IgD-negative memory B cell (primary cell): ENCODE measurements around the gene ZDHHC22. TPM values are rescaled to one million over a fixed set of nuclear protein-coding genes. Genes with fewer than 3 reads are reported as not detected.

Experiments used
- H3K27ac Mint-ChIP-seq, 3 donors: one replicate each; pipeline ENCODE4 v1.8.0; 2020 to 2022; ENCODE audit warnings: mild to moderate bottlenecking in 3 of 3, mixed read lengths in 3 of 3, moderate library complexity in 1 of 3
- H3K27me3 Mint-ChIP-seq: one replicate; pipeline ENCODE4 v1.8.0; 2021; ENCODE audit warnings: mixed read lengths
- H3K36me3 Mint-ChIP-seq: one replicate; pipeline ENCODE4 v1.8.0; 2020; ENCODE audit warnings: mild to moderate bottlenecking, mixed read lengths
- H3K4me1 Mint-ChIP-seq, 3 donors: one replicate each; pipeline ENCODE4 v1.8.0; 2020 to 2022; ENCODE audit warnings: mixed read lengths in 3 of 3, mild to moderate bottlenecking in 1 of 3
- H3K4me3 Mint-ChIP-seq, 4 donors: one replicate each; pipeline ENCODE4 v1.8.0; 2020 to 2022; ENCODE audit warnings: mild to moderate bottlenecking in 4 of 4, mixed read lengths in 4 of 4, moderate library complexity in 3 of 4
- H3K9me3 Mint-ChIP-seq, 3 donors: one replicate each; pipeline ENCODE4 v1.8.0; 2020 to 2021; ENCODE audit warnings: mixed read lengths in 3 of 3, mild to moderate bottlenecking in 1 of 3
- polyA plus RNA-seq: library from polyadenylated mRNA; unstranded; fragments of 300-500 nt; fragmentation: Illumina TruSeq; gene quantifications from one replicate; pipeline ENCODE4 v1.2.3, GENCODE V29; 2021

ZDHHC22 gene
- polyA plus RNA-seq, 1 donor from 2014 or later = not detected

DNA sequence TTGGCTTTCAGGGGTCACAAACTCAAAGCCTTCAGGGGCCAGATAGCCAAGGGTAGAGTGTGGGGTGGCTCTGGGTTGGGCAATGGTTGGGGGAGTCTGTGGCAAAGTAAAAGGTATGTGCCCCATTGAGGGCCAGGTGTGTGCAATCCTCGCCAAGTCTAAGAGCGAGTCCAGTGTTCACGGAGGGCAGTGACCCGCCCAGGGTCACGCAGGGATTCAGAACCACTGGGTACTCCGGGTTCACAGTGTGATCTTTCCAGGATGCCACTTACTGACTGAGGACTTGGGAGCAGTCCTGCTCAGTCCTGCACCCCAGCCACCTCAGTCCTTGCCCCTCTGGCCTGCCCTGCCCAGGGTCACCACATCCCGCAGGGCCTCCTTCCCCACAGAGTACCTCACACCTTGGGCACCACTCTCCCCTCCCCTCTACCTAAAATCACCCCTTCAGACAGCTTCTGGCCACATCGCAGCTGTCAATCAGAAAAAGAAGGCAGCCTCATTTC is 15.7 kb downstream of the ZDHHC22 start:
- H3K27me3 Mint-ChIP-seq = peaks cover 16% of the 10 kb centered on the region
- H3K9me3 Mint-ChIP-seq = no peaks in the 10 kb centered on the region
- peaks cover 2% of the 10 kb centered on the region for H3K36me3 Mint-ChIP-seq
- peaks cover 31 to 38% (median 34%) of the 10 kb centered on the region in 3 donors for H3K4me1 Mint-ChIP-seq
- H3K4me3 Mint-ChIP-seq = peak overlapping the region; percentile 67 to 84 (median 72)
- H3K27ac Mint-ChIP-seq = peak overlapping the region in 1 of 3 donors; percentile 72

DNA sequence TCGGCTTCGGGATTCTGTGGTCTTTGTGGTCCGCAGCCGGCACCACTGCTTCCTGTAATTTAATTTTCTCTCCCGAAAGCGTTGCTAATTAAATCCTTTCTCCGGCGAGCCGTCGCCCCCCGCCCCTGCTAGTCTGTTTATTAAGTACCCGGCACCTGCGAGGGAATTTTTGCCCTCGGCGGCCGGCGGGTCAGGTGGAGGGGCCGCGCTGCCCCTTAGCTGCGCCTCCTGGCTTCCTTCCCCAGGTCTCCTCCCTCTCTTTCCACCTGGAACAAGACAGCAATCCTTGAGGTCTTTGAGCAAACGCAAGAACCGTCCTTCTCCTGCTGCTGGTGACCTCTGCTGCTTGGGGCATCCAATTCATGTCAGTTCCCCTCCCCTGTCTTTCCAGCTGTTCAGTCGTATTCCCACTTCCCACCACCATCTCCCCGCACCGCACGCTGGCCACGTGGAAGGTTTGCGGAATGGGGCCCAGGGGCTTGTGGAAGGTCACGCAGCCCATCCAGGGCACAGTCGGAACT is 16.2 kb downstream of the ZDHHC22 start:
- H3K27ac Mint-ChIP-seq = peak overlapping the region in 2 of 3 donors; percentile 72 to 98
- H3K36me3 Mint-ChIP-seq = peaks cover 2% of the 10 kb centered on the region
- H3K4me3 Mint-ChIP-seq = peak overlapping the region; percentile 67 to 84 (median 72)
- no peaks in the 10 kb centered on the region for H3K9me3 Mint-ChIP-seq
- H3K27me3 Mint-ChIP-seq = peaks cover 18% of the 10 kb centered on the region
- H3K4me1 Mint-ChIP-seq = peaks cover 36 to 42% (median 38%) of the 10 kb centered on the region in 3 donors

DNA sequence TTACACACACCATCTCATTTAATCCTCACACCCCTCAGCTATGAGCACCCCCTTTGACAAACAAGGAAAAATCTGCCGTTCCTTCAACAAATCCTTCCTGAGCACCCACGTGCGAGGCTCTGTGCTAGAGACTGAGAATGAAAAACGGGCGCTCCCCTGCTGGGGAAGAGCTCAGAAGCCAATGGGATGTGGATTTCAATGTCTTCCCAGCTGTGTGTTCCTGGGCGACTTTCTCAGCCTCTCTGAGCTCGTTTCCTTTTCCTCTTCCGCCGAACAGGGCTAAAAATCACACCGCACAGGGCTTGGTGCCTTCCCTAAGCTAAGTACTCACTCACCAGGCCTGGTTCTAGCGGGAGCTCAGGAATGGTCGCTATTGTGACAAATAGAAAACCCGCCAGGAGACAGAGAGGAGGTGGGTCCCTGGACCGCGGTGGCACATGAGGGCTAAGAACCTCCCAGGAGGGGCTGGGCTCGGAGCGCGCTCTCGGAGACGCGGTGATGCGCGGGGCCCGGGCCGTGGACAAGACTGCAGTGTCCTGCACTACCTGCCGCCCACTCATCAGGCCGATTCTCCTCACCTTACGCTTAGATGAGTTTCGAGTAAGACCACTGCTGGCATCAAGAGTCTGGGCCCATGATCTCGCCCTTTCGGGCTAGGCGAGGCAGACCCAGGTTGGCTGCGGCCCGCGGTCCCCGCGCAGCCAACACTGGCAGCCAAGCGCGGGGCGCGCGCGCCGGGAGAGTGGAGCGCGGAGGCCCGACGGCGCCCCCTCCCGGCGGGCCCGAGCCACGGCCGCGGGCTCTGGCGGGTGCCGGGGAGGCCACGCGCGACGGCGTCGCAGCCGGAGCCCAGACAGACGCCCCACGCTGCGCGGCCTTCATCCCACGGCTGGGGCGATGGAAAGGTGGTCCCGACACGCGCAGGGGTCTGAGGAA is 17.0 kb downstream of the ZDHHC22 start:
- H3K36me3 Mint-ChIP-seq = peaks cover 5% of the 10 kb centered on the region
- peak overlapping the region; percentile 93 to 98 (median 96) for H3K27ac Mint-ChIP-seq
- H3K9me3 Mint-ChIP-seq = no peaks in the 10 kb centered on the region
- H3K4me3 Mint-ChIP-seq = peak overlapping the region; percentile 81 to 92 (median 86)
- H3K4me1 Mint-ChIP-seq = peaks cover 40 to 47% (median 43%) of the 10 kb centered on the region in 3 donors
- peaks cover 18% of the 10 kb centered on the region for H3K27me3 Mint-ChIP-seq

DNA sequence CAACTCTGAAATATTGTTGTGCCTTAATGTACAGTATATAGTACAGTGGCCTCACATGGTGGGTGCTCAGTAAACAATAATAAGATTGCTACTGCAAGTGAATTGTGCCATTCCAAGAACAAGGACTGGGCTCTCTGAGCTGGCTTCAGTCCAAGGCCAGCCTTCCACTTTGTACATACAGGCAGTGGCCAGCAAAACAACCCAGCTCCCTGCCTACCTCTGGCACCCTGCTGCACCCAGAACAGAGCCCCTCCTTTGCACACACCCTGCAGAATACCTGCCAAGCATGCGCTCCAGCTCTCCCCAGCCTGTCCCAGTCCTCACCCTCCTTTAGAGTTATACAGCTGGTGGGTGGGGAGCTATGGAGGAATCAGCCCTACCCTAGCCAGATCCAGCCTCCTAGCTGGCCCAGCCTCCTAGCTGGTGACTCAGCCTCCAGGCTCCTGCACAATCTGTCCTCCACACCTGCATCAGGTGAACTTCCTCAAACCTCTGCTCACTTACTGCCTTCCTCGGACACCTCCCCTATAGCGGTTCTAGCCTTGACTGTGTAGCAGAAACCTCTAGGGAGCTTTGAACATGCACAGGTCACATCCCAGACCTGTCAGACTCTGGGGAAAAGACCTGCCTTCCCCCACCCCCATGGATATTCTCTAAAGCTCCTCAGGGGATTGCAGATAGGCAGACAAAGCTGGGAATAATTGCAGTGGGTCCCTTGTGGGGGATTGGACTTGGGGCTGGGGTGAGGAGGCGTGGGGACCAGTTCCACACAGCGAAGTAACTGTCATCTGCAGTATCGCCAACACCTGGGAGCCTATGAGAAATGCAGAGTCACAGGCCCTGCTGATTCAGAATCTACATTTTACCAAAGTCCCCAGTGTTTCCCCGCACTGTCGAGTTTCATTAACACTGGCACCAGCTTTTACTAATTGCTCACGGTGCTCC is 17.9 kb downstream of the ZDHHC22 start:
- Mint-ChIP-seq H3K27ac (peak overlapping the region; percentile 93 to 98 (median 96)), H3K4me3 (peak overlapping the region; percentile 81 to 92 (median 86)), H3K9me3 (no peaks in the 10 kb centered on the region), H3K36me3 (peaks cover 5% of the 10 kb centered on the region), H3K4me1 (peaks cover 41 to 52% (median 43%) of the 10 kb centered on the region in 3 donors), H3K27me3 (peaks cover 18% of the 10 kb centered on the region)

DNA sequence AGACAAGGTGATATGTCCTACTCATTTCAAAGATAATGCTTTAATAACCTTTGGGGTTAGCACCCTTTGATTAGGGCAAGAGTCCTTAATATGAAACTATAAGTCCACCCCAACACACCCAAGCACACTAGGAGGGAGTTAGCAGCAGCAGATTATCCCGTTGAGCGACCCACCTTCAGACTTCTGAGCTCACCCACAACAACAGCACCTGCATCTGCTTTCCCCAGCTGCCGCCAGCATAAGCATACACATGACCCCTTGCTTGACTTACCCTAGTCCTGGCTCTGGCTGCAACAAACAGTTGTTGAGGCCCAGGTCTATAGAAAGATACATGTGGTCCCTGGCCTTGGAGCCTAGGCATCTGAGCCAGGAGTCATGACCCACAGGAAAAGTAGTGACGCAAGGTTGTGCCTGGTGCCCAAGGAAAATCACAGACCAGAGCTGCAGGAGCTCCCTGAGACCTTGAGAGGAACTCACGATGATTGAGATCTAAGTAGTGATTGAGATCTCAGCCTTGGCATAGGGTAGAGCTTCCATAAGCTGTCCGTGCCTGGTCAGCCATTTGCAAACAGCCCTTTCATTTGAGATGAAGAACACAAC is 19.0 kb downstream of the ZDHHC22 start:
- Mint-ChIP-seq H3K27ac (peak overlapping the region; percentile 93 to 98 (median 96)), H3K4me3 (peak overlapping the region in 3 of 4 donors; percentile 81 to 92 (median 89)), H3K36me3 (peaks cover 5% of the 10 kb centered on the region), H3K9me3 (no peaks in the 10 kb centered on the region), H3K4me1 (peaks cover 41 to 52% (median 44%) of the 10 kb centered on the region in 3 donors), H3K27me3 (peaks cover 14% of the 10 kb centered on the region)

DNA sequence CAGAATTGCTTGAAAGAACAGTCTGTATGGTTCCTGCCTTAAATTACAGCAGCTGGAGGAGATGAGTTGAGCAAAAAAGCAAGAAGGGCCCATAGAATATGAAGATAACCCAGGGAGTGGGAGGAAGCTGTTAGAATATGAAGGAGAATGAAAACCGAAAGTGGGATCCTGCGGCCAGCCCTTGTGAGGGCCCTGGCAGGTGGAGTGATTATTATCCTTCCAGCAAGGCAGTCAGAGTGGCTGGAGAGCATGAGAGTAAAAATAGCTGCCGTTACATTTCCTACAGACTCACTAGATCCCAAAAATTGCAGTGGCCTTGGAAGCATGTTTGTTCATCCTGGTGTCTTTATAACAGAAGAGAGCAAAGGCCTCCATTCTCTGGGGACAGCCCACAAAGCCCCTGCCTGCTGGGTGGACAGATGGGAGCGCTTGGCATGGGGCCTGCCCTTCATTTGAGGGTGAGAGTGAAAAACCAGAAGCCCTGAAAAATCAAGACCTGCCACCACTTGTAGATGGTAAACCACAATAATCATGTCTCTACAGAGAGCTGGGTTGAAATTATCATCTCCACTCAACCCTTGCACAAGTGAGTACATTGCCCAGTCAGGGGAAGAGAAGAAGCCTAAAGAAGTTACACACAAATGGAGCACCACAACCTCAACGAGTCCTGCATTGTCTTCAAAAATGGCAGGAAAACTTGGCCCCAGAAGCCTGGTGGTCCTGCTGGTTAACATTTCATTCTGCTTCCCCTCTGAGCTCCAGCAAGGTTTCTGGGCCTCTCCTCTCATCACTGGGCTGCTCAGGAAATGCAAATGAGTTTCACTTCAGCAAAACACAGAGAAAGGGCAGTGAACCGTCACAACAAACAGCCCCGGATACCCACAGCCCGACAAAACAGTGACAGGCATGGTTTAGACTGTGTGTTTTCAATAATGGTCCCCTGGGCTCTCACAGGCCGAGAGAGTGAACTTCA is 20.5 kb downstream of the ZDHHC22 start:
- Mint-ChIP-seq H3K27ac (peak overlapping the region; percentile 93 to 98 (median 96)), H3K4me3 (peak overlapping the region; percentile 57 to 92 (median 85)), H3K9me3 (no peaks in the 10 kb centered on the region), H3K36me3 (peaks cover 5% of the 10 kb centered on the region), H3K4me1 (peaks cover 41 to 63% (median 44%) of the 10 kb centered on the region in 3 donors), H3K27me3 (peaks cover 9% of the 10 kb centered on the region)

DNA sequence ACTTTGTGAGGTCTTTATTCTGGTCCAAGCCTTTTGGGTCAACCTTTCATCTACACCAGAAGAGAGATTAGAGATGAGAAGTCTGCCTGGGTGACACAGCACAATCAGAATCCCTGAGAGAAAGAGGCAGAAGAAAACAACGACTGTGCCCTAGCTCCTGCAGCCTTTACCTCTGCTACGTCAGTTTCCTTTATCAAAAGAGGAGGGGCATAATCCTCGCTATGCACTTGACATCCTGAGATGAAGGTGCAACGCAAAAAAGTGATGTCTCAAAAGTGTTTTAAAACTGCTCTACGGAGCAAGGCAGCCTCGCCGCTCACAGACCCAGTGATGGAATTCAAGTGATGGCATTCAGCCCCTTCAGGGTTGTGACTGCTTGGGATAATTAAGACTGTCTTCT is 21.7 kb downstream of the ZDHHC22 start:
- peak overlapping the region; percentile 46 to 82 (median 74) for H3K4me3 Mint-ChIP-seq
- H3K27me3 Mint-ChIP-seq = peaks cover 5% of the 10 kb centered on the region
- H3K36me3 Mint-ChIP-seq = peaks cover 5% of the 10 kb centered on the region
- no peaks in the 10 kb centered on the region for H3K9me3 Mint-ChIP-seq
- H3K4me1 Mint-ChIP-seq = peaks cover 41 to 65% (median 44%) of the 10 kb centered on the region in 3 donors
- peak overlapping the region; percentile 90 to 98 (median 91) for H3K27ac Mint-ChIP-seq

DNA sequence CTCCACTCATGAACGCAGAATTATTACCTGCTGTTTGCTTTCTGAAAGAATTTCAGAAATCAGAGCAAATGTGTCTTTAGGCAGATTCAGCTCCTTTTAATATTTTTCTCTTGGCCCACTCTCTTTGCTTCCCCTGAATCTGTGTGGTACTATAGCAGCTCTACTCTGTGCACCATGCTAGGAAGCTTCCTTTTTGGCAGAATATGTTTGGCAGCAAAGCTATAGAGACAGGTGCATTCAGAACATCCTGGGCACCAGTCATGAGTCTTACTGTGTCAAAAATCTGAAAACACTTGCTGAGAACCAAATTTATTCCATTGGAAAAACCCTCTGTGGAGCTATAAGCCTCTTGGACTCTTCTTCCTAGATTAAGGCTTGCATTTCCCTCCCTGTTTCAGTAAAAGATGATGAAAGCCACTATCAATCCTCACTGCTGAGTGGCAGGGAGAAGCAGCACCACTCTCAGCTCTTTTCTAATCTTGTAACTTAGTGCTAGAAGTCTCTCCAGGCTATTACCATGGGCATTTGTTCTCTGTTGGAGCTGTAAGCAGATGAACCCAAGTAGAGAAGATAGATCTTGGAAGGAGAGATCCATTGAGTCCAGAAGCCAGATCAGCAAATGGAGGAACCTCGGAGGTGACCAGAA is 25.3 kb downstream of the ZDHHC22 start:
- no peak overlapping the region for H3K4me3 Mint-ChIP-seq
- peaks cover 2% of the 10 kb centered on the region for H3K27me3 Mint-ChIP-seq
- peaks cover 8% of the 10 kb centered on the region for H3K36me3 Mint-ChIP-seq
- no peaks in the 10 kb centered on the region for H3K9me3 Mint-ChIP-seq
- H3K27ac Mint-ChIP-seq = peak overlapping the region in 1 of 3 donors; percentile 29
- peaks cover 13 to 32% (median 20%) of the 10 kb centered on the region in 3 donors for H3K4me1 Mint-ChIP-seq

DNA sequence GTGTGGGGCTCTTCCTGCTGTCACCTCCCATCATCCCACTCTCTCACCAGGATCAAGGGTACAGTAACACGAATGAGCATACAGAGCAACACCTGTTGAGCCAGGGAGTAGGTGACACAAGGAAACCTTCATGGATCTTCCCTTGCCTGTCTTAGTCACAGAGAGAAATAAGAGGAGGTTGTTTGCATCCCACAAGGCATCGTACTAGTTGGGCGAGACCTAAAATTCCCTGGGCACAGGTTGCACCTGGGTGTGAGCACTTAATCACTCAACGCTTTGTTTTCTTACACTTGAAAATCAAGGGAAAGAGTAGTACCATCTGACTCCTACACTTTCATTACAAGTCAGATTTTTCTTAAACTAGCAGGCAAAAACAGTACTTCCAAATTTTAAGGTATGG is 27.0 kb downstream of the ZDHHC22 start:
- Mint-ChIP-seq H3K27me3 (no peaks in the 10 kb centered on the region), H3K4me3 (no peak overlapping the region), H3K4me1 (peaks cover 2 to 19% (median 7%) of the 10 kb centered on the region in 3 donors), H3K36me3 (peaks cover 7% of the 10 kb centered on the region), H3K9me3 (no peaks in the 10 kb centered on the region), H3K27ac (no peak overlapping the region)

DNA sequence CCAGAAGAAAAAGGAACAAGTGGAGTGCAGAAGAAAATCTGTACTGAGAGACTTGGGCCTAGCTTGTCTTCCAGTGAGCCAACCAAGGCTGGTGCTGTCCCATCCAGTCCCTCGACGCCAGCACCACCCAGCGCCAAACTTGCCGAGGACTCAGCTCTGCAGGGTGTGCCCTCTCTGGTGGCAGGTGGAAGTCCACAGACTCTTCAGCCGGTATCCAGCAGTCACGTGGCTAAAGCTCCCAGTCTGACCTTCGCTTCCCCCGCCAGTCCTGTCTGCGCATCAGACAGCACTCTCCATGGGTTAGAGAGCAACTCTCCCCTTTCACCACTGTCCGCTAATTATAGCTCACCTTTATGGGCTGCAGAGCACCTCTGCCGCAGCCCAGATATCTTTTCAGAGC is 27.9 kb downstream of the ZDHHC22 start:
- Mint-ChIP-seq H3K36me3 (peaks cover 7% of the 10 kb centered on the region), H3K27ac (no peak overlapping the region), H3K4me1 (peaks cover 2 to 17% (median 11%) of the 10 kb centered on the region in 3 donors), H3K27me3 (no peaks in the 10 kb centered on the region), H3K9me3 (no peaks in the 10 kb centered on the region), H3K4me3 (no peak overlapping the region)

DNA sequence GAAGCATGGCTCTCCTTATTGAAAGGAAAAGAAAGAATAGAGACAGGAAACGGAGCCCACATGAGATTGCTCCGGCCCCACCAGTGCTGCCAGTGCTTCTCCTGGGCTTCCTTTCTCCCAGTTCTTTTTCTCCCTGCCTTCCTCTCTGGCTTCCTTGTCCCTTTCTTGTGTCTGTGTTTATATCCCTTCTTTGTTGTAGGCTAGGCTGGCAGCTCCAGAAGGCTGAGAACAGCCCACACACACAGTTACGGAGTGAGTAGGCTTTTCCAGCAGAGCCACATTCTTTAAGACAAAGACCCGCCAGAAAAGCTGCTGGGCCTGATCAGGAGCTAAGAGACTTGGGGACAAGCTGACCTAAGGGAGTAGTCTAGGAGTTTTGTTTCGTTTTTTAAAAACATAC is 30.6 kb downstream of the ZDHHC22 start:
- Mint-ChIP-seq H3K27ac (peak overlapping the region in 1 of 3 donors; percentile 32), H3K27me3 (no peaks in the 10 kb centered on the region), H3K4me3 (no peak overlapping the region), H3K4me1 (peaks cover 1 to 13% (median 12%) of the 10 kb centered on the region in 3 donors), H3K36me3 (peaks cover 6% of the 10 kb centered on the region), H3K9me3 (no peaks in the 10 kb centered on the region)

DNA sequence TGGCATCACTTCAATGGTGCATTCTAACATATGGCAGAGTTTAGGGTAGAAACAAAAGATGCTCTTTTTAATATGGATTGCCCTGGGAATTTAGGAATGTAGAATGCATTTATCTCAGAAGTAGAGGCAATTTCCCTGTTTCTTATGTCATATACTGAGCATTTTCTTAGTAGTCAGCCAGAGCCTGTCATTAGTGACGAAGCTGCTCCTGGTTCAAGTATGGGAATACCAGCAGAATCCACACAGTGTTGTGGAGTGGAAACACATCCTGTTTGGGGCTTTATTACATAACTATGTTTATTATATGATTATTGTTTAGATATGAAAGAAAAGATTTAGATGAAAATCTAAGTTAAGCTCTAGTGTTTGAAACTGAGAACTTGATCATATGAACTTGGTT is 31.3 kb downstream of the ZDHHC22 start:
- H3K4me3 Mint-ChIP-seq = no peak overlapping the region
- peaks cover 1 to 13% (median 9%) of the 10 kb centered on the region in 3 donors for H3K4me1 Mint-ChIP-seq
- peaks cover 6% of the 10 kb centered on the region for H3K36me3 Mint-ChIP-seq
- H3K27ac Mint-ChIP-seq = peak overlapping the region in 1 of 3 donors; percentile 32
- H3K9me3 Mint-ChIP-seq = no peaks in the 10 kb centered on the region
- no peaks in the 10 kb centered on the region for H3K27me3 Mint-ChIP-seq

DNA sequence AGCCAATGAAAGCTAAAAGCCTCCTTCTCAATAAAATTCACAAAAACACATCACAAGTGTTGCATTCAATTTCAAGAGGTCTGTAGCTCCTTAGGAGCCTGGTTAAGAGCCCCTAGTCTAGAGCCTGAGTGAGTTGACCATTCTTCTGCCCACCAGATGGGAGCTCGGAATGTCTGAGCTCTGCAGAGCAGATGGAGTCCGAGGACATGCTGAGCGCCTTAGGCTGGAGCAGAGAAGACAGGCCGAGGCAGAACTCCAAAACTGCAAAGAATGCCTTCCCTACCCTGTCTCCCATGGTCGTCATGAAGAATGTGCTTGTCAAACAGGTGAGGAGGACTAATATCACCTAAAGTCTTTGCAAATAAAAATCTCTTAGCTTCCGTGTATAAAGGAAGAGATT is 31.9 kb downstream of the ZDHHC22 start:
- H3K36me3 Mint-ChIP-seq = peaks cover 6% of the 10 kb centered on the region
- H3K4me1 Mint-ChIP-seq = peaks cover 3 to 15% (median 10%) of the 10 kb centered on the region in 3 donors
- no peaks in the 10 kb centered on the region for H3K27me3 Mint-ChIP-seq
- H3K27ac Mint-ChIP-seq = no peak overlapping the region
- H3K4me3 Mint-ChIP-seq = no peak overlapping the region
- H3K9me3 Mint-ChIP-seq = no peaks in the 10 kb centered on the region
